ENCODE measurements around the gene UBE2R2.

- TF ChIP-seq POLR2AphosphoS5 (IDR thresholded peaks at IDR 0.05; ENCODE audit: low read depth, low read length), result no peak
- no peak for TF ChIP-seq REST (IDR thresholded peaks at IDR 0.05; ENCODE audit: insufficient read depth in 1 of 2, low read depth in 2 of 2, low read length in 2 of 2)
- TF ChIP-seq TAF1 (IDR thresholded peaks at IDR 0.05; ENCODE audit: borderline replicate concordance, insufficient read depth, low read length), result no peak
- no peak for TF ChIP-seq SIN3A (IDR thresholded peaks at IDR 0.05; ENCODE audit: borderline replicate concordance, insufficient read depth, low read length)
- no peak for TF ChIP-seq FOXP2 (optimal IDR thresholded peaks at IDR 0.05; ENCODE audit: borderline replicate concordance, extremely low read depth, extremely low read length, insufficient read depth)
Observed at GRCh38 chr9:33858423-33858822, 41.5 kb downstream of the UBE2R2 start.
